CD4-positive, alpha-beta T cell treated with Interleukin-2 at 100 ng/mL for 4 hours (primary cell): ENCODE data around the gene FBXL17.
"Not testable (repeated sequence)": the region's sequence is repeated elsewhere in the genome, so short reads cannot be mapped to it uniquely, and the experiment has no call there.

ENCODE experiments used
- DNase-seq: peaks from one replicate; pipeline ENCODE4 v3.0.0-alpha.2; 2020; ENCODE audit warnings: low spot score

Gene FBXL17

DNA sequence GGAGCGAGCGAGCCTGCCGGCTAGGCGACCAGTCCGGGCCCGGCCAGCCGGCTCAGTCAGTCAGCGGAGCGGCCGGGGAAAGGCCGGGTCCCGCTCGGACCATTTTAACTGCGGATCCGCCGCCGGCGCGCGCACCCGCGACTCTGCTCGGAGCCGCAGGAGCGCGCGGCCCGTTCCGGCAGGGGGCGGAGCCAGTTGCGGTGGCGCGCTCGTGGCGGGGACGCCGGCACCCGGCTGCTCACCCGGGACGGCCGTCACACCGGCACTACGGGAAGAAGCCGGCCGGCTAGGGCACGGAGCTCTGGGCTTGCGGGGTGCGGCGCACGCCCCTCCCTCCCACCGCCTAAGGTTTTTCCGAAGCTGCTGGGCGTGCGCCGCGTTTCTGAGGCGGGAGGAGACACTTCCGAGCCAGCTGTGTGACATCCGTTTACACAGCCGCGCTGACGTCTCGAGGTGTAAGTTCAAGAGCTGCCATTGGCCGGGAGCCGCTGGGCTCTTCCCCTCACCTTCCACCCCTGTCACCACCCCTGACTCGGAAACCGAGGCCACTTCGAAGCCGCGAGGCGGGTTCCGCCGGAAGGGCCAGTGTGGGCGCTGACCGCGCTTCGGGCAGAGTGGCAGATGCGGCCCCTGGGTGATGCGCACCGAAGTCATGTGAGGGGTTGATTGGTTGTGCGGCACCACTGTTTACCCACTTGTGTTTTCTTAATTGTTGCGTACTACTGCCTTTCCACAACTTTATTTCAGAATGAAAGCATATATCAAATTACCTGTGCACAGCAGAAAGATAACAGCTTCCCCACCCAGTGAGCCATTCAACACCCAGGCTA lies at the start of gene FBXL17:
TSS of gene FBXL17 (minus strand) at position 145 of the 830 bp plus-strand sequence.
- DNase-seq: peak; percentile 92

DNA sequence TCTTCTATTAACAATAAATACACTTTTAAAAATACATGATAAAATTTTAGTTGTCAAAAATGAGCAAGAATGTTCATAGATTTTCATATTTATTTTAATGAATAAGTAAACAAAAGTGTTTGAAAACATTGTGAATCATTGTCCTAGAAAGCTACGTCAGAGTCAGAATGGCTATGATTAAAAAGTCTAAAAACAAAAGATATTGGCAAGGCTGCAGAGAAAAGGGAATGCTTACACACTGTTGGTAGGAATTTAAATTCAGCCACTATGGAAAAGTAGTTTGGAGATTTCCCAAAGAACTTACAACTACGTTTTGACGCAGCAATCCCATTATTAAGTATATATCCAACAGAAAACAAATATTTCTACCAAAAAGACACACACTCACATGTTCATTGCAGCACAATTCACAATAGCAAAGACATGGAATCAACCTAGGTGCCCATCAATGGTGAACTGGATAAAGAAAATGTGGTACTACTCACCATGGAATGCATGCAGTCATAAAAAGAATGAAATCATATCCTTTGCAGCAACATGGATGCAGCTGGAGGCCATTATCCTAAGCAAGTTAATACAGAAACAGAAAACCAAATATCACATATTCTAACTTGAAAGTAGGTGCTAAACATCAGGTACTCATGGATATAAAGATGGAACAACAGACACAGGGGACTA lies 49.2 kb upstream of the FBXL17 start:
- no peak for DNase-seq

DNA sequence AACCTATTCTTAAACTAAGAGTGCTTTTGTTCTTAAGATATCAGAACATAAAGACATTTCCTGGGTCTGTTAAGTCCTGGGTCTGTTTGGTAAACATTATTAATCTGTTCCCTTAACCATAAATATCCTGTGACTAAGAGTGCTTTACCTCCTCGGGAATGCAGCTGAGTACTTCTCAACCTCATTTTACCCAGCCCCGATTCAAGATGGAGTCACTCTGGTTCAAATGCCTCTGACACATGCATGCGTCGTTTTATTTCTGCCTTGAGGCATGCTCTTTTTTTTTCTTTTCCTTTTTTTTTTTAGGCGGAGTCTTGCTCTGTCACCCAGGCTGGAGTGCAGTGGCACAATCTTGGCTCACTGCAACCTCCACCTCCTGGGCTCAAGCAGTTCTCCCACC lies 39.8 kb upstream of the FBXL17 start:
- DNase-seq: no peak

DNA sequence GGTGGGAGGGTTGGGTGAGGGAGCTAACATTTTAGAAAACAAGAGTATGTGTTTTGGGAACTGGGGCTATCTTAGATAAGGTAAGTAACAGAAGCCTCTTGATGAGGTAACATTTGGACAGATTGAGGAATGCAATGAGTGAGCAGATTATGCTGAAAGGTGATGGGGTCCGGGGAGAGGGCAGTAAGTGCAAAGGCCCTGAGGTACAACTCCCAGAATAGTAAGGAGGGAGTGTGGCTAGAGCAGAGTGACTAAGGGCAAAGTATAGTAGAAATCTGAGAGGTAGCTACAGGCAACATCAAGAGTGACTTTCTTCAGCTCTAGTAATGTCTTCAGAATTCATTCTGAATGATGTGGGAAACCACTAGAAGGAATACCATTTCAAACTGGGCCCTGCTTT lies 38.9 kb upstream of the FBXL17 start:
- no peak for DNase-seq

DNA sequence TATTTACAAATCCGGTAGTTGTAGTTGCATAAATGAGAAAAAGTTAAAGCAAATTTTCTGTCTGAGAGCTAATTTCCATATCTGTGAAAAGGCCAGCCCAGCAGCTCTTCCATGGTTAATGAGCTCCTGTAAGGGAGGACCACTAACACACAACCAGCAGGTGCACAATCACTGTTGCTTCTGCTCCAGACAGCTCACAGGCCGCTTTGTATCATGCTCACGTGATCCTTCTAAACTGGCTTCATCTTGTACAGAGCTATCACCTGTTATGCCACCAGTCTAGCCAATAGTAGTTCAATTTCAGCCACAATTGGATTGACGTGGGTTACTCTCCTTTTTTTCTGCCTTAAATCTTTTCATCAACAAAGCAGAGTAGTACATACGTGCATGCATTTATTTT lies 38.3 kb upstream of the FBXL17 start:
- DNase-seq: no peak

DNA sequence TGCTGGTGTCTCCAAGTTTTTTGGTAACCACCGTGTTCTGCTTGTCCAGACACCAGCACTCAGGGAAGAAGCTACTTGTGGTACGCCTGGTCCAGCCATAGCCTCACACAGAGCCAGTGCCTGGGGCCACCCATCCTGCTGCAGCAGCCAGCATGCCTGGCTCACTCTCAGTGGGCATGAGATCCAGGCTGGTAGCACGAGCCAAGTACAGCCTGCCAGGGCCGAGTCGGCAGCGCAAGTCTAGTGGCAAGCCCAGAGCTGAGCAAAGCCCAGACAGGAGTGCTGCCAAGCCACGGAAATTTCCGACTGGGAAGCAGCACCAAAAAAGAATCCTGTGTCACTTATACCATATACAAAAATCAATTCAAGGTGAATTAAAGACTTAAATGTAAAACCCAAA lies 36.3 kb upstream of the FBXL17 start:
- DNase-seq: no peak

DNA sequence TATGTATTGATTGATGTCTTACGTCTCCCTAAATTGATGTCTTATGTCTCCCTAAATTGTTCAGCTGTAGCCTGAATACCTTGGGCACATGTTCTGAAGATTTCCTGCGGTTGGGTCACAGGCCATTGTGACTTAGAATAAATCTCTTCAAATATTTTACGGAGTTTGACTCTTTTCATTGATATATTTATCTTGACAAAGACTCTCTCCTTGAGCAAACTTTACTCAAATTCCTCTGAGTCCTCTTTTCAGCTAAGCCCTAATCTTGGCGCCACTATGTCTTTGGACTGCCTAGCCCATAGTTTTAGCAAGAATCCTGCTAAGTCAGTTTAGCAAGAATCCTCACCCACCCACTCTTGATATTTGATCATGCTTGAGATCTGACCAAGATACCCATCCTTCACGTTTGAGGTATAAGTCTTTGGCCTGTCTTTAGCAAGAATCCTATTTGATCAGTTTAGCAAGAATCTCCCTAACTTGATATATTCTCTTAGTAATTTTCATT lies 35.3 kb upstream of the FBXL17 start:
- DNase-seq: no peak

DNA sequence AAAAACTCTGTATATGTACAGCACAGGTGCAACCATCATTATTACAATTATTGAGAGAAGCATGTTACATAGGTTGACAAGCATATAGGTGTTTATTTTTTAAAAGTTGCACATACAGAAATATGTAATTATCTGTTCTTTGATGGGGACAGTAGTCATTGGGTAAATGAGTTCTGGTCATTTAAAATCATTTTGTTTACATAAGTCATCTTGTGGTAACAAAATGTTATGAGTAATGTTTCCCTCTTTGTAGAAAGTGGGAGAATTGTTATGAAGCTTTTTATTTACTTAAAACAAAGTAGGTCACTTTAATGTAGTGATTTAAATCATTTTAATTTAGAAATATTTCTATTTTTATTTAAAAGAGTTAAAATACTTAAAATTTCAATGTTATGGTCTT lies 33.8 kb upstream of the FBXL17 start:
- DNase-seq: no peak

DNA sequence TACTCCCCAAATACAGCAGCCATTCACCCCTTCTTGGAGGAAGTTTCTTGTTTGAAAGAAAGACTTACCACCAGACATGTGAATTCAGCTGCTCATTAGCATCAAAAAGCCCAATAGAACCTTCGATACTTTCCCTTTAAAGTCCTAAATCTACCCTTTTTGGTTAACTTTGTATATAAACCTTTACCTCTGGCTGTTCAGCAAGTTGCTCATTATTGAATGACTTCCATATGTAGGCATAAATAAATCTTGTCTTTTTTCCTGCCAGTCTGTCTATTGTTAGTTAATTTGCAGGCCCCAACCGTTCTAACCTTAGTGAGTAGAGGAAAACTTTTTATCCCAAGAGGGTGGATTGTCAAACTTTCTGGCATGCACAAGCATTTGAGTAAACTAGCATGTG lies 27.9 kb upstream of the FBXL17 start:
- DNase-seq: no peak

DNA sequence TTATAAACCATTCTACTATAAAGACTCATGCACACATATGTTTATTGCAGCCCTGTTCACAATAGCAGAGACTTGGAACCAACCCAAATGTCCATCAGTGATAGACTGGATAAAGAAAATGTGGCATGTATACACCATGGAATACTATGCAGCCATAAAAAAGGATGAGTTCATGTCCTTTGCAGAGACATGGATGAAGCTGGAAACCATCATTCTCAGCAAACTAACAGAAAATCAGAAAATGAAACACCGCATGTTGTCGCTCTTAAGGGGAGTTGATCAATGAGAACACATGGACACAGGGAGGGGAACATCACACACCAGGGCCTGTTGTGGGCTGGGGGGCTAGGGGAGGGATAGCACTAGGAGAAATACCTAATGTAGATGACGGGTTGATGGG lies 23.3 kb upstream of the FBXL17 start:
- not testable (repeated sequence) for DNase-seq

DNA sequence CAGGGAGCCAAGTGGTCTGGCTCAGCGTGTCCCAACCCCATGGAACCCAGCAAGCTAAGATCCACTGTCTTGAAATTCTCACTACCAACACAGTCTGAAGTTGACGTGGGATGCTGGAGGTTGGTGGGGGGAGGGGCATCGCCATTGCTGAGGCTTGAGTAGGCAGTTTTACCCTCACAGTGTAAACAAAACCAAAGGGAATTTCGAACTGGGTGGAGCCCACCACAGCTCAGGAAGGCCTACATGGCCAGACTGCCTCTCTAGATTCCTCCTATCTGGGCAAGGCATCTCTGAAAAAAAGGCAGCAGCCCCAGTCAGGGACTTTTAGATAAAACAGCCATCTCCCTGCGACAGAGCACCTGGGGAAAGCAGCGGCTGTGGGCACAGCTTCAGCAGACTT lies 17.1 kb upstream of the FBXL17 start:
- DNase-seq: no peak

DNA sequence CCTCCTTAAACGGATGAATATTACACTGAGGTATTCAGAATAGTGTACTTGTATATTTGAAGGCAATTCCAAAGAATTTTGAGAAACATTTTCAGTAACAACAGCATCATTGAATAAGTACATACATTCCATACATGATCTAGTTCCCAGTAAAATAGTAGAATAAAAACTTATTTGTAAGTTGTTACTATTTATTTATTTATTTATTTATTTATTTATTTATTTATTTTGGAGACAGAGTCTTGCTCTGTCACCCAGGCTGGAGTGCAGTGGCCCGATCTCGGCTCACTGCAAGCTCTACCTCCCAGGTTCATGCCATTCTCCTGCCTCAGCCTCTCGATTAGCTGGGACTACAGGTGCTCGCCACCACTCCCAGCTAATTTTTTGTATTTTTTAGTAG lies 14.9 kb upstream of the FBXL17 start:
- DNase-seq: not testable (repeated sequence)

DNA sequence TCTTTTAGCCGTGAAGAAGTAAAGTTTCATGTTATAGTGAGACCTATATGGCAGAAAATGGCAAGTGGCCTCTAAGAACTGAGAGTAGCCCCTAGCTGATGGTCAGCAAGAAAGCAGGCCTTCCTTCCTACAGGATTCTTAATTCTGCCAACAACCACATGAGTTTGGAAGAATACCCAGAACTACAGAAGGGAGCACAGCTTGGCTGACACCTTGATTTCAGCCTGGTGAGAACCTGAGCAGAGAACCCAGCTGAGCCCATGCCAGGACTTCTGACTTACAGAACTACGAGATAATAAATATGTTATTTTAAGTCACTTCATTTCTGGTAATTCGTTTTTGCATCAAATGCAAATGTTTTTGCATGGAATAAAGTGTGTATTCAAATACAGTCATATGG lies 5.9 kb upstream of the FBXL17 start:
- DNase-seq: no peak

DNA sequence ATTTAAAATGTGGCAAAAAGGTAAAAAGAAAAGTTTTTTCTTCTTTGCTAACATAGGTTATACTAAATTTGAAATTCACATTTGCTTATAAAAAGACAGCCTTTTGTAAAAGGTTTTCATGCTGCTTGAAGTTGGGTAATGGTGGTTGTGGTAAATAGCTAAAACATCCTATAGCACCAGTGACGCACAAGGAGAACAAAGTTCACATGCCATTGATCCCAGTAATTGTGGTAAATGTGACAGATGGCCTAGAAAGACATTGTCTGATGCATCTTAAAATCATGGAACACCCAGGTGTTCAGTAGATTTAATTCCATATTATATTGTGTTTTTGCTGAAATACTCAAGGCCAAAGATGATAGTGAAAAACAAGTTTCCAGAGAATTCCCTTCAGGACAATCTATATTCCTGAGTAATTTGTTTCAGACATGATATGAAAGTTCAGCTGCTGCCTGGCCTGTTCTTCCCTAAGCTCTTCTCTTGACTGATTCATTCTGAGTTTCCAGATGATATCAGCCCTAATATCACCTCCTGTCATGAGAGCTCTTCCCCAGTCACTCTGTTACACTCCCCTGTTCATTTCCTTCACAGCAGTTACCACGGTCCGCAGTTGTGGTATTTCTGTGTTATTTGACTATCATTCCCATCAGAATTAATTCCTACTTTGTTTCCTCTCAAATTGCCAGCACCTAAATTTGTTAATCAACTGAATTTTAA lies 4.6 kb upstream of the FBXL17 start:
- DNase-seq: no peak

DNA sequence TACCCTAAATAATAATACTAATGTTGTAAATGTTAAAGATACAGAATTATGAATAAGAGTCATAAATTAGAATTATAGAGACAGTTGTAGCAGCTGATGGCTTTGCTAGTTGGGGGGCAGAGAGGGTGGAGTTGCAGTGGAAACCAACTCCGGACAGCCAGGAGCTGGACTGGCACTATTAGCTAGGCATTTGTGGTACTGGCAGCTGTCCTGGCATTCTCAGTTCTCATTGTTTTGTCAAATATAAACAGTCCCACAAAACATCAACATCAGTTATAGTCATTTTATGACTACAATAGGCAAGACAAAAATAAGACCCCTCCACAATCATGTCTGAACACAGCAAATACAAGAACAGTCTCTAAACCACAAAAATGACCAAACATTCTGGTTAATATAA lies 2.8 kb upstream of the FBXL17 start:
- no peak for DNase-seq

DNA sequence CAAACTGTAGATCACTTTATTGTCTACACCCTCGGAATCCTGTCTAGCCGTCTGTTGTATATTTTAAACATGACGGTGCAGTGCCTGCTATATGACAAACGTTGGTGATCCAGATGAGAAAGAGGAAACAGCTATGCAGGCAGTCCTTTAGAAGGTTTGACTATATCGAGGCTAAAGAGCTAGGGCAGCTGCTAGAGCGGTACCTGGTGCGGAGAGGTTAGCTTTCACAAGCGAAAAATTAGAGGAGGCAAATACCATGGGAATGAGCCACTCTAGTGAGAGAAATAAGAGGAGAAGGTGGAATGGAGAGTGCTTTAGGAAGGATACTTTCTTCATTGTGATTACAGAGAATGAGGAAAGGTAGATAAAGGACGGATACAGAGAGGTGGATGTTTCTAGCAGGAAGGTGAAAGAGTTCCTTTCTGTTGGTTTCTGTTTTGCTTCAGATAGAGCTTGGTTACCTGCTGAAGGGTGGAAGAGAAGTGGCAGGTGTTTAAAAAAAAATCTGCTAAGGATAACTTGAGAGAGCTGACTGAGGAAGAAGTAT lies 959 bp upstream of the FBXL17 start:
- peak; percentile 25 for DNase-seq

DNA sequence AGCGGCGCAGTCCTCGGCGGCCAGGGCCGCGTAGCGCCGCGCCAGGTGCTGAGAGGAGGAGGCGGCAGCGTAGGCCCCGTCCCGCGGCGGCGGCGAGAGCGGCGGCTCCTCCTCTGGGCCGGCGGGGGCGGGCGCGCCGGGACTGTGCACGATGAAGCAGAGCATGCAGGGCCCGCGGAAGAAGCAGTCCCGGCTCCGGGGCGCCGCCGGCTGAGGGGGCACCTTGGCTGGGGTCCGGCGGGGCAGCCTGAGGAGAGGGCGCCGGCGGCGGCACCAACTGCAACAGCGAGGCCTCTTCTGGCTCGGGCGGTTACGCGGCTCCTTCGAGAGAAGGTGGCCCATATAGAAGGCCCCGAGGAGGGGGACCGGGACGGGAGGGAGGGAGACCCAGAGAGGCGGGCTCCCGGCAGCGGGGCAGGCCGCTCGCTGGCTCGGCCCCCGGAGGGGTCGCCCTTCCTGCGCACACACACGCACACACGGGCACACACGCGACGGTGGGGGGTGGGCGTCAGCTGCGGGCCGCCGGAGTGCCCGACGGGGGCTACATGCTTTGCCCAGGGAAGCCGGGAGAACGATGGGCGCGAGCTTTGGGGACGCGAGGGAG lies 446 bp downstream of the FBXL17 start:
- peak; percentile 80 for DNase-seq

DNA sequence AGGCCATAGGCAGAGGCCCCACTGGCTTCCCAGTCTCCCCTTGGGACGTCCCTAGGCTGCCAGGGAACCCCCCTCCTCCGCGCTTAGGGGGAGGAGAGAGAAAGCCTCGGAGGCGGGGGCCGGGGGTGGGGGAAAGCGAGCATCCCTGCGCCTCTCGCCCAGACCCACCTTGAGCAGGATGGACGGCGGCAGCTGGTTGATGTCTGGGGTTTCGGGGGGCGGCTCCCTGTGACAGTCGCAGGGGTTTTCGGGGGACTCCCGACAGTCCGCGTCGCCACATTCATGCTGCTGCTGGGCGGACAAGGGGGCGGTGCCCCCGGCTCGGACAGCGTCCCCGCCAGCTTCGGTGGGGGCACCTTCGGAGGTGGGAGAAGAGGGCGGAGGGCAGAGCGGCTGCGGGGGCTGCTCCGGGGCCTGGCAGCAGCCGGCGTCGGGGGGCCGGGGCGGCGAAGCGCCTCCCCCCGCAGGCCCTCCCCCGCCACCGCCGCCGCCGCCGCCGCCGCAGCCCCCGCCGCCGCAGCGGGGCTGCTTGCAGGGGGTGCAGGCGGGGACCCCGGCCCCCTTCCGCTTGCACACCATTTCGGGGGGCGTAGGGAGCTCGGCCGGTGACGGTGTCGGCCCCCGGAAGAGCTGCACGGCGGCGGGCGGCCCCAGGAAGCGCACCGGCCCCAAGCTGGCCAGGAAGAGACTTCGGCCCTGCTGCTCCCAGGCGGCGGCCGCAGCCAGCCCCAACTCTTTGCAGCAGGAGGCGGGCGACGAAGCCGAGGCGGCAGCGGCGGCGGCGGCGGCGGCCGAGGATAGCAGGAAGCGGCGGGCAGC lies 1.2 kb downstream of the FBXL17 start:
- peak; percentile 31 for DNase-seq

DNA sequence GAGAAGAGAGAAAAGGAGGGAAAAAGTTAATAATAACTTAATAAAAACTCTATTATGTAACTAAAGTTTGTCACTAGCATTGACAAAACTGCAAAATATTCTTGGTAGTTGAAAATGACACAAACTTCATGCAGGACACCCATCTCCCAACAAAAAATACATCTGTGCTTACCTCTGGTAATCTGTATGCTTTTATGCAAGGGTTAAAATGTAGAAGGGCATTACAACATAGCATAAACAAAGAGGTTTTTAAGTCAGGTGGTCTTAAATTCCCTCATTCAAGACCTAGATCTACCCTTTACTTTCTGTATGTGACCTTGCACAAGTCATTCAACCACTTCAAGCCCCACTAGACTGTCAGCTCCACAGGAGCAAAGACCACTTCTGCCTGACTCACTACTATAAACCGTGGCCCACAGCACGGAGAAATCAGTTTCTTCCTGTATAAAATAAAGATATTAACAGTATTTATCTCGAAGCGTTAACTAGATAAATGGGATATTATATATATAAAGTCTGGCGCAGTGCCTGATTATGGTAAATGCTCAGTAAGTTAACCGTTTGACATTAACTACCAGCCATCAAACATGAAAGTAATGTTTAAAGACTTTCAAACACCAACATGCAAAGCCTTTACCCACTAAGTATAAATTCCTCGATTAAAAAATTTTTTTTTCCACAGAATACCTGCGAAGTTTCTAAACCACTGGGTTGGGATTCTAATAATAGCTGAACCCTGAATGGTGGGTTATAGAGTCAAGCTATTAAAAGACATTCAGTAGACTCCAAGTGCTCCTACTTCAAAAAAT lies 2.0 kb downstream of the FBXL17 start:
- peak; percentile 21 for DNase-seq

DNA sequence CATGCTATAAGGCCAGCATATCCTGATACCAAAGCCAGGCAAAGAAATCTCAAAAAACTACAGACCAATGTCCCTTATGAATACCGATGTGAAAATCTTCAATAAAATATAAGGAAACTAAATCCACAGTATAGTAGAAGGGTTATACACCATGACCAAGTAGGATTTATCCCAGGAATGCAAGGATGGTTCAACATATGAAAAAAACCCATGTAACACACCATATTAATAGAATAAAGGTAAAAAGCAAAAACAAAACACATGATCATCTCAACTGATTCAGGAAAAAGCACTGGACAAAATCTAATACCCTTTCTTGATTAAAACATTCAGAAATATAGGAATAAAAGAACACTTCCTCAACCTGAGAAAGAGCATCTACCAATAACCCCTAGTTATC lies 6.1 kb downstream of the FBXL17 start:
- no peak for DNase-seq
